Effector CD4-positive, alpha-beta T cell (primary cell): ENCODE measurements around the gene SLX9.
"Not testable (repeated sequence)": the region's sequence is repeated elsewhere in the genome, so short reads cannot be mapped to it uniquely, and the experiment has no call there.

Source experiments
- DNase-seq: peaks from one replicate; pipeline ENCODE4 v3.0.0-alpha.2; 2020

Gene SLX9

GRCh38 chr21:45019887-45020537 lies 80.2 kb downstream of the SLX9 start:
- no peak for DNase-seq

DNA sequence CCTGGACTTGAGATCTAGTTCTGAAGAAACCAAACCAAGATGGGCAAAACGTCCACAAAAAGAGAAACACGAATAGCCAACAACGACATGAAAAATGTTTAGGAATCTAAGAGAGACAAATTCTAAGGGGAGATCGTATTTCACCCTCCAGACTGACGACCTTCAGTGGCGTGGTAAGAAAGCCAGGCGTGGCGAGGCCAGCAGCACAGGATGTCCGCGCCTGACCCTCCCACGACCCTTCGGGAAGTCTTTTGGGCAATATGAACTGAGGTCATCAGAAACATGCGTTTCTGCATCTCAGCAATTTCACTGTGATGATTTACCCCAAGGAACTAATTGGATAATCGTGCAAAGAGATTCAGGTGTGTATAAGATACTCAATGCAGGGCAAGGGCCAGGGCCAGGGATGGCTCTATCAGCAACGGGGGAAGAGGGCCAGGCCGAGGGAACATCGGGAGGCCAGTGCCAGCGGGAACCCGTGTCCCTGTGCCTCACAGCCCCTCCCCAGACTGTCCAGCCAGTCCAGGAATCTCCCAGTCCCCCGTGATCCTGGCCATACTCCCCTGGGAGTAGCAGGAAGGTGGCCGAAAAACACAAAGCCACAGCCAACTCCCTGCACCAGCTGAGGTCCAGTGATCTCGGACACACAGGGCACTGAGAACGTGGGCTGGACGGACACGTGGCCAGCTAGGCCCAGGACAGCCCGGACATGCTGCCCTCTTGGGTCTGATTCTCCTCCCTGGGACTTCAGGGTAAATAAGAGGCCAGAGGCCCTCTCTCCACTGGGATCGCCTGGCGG lies 81.0 kb downstream of the SLX9 start:
- no peak for DNase-seq

GRCh38 chr21:45021428-45022347 lies 81.9 kb downstream of the SLX9 start:
- no peak for DNase-seq

DNA sequence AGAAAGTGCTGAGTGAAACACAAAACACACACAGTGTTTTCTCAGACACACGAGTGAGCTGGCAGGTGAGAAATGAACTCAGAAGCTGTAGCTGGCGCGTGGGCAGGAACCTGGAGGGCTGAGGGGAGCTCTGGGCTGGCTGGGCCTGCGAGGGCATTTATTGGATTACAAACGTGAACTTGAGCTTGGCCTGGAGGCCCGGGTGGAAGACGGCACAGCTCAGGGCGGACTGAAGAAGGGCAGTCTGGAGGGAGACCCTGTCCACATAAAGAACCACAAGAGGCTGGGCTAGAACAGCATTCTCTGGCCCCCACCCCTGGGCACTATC lies 82.5 kb downstream of the SLX9 start:
- DNase-seq, result no peak

GRCh38 chr21:45022736-45023135 lies 82.9 kb downstream of the SLX9 start:
- DNase-seq, result no peak

DNA sequence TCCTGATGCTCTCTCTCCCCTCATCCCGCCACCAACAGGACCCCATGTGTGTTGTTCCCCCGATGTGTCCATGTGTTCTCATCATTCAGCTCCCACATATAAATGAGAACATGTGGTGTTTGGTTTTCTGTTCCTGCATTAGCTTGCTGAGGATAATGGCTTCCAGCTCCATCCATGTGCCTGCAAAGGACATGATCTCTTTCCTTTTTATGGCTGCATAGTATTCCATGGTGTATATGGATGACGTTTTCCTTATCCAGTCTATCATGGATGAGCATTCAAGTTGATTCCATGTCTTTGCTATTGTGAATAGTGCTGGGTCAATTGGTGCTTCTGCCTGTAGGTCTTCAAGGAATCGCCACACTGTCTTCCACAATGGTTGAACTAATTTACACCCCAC lies 84.7 kb downstream of the SLX9 start:
- DNase-seq, result not testable (repeated sequence)

DNA sequence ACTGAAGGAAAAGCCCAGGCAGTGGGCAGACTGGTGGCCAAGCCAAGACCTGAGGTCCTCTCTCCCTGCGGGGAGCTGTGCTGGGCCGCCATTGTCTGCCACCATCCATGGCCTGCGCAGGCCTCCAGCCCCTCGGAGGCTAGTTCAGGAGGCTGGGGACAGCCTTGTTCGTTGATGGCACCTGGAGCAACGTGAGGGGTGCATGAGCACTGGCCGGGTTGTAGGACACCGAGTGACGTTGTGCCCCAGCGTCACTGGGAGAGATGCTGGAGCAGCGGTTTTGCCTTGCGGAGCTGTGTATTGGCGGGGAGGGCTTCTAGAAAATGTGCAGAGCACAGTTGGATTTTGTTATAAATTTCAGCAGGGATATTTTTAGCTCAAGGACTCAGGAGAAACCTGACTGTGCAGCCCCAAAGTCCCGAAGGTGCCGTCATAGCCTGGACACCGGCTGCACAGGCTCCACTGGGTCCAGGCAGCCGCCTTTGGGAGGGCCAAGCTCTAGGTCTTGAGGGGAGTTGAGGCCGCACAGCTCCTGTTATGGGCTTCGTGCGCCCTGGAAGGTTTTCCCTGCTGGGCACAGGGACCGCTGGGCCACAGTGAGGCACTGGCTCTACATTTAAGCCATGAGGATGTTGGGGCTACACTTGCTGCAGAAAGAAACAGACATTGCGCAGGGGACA lies 86.4 kb downstream of the SLX9 start:
- DNase-seq, result no peak
